CD4-positive, alpha-beta T cell treated with Interleukin-17A for 1 hour (primary cell): ENCODE data around the gene CES2.
"Not testable (repeated sequence)": the region's sequence is repeated elsewhere in the genome, so short reads cannot be mapped to it uniquely, and the experiment has no call there.

Experiments used
- DNase-seq: peaks from one replicate; pipeline ENCODE4 v3.0.0-alpha.2; 2020

The CES2 gene

DNA sequence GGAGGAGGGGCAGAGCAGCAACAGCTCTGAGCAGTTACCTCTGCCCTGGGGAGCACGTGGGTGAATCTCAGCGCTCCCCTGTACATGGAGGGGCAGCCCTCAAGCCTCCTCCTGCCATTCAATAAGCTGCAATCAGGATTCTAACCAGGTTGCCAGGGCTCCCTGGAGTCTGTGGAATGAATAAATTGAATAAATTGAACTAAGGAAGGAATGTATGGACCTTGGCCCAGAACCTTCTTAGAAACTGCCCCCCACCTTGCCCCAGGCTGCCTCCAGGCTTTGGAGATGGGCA lies 15.1 kb upstream of the CES2 start:
- DNase-seq, result no peak

DNA sequence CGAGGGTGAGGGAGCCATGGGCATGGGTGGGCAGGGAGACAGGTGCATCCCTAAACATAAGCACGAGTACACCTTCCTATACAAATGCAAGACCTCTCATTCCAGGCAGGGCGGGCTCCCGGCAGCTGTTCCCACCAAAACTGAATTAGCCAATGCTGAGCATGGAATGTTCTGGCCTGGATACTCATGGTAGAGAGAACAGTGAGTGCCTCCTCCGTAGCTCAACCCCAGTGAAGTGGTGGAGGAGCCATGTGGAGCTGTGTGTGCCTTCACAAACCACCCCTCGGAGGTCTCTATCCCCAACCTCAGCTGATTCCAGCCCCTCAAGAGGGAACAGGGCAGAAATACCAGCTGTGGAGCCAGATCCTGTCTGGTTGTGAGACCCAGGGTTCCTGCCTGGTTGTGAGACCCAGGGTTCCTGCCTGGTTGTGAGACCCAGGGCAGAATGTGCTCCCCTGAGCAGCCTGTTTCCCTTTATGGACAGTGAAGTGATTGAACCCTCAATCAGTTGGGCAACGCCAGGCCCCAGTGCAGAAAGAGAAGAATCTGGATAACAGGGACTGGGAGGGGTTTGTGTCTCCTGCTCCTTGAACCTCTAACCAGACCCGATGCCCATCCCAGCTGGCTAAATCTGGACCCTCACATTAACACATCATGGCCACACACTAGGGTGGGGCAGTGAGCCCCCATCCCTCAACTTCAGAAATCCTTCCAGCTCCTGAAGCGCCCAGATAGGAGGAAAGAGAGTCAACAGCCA lies 14.2 kb upstream of the CES2 start:
- DNase-seq, result no peak

DNA sequence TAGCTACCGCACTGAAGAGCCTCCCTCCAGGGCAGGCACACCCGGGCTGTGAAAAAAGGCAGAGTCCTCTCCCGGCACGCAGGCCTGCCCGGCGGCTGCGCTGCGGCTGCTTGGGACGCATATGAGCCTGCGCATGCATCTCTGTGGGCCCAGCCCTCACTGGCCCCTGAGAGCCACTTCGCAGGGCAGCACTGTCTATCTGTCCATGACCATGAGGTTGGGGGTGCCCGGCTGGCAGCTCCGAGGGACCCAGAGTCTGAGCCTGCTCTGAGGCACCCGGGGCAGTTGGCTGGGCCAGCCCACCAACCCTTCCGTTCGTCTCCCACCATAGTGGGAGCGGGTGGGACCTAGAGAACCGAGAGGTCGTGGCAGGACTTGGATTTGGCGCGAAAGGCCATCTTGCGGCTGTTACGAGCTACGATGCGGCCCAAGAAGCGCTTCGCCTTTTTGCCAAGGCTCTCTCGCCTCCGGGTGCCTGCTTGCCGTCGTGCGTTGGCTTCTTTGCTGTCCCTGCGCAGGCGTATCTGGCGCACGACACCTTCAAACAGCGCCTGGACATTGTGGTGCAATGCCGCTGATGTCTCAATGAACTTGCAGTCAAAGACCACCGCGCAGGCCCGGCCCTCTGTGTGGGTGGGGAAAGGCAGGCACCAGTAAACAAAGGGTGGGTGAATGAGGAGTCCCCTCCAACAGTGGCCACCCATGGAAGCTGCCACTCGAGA lies 13.4 kb upstream of the CES2 start:
- DNase-seq, result no peak

DNA sequence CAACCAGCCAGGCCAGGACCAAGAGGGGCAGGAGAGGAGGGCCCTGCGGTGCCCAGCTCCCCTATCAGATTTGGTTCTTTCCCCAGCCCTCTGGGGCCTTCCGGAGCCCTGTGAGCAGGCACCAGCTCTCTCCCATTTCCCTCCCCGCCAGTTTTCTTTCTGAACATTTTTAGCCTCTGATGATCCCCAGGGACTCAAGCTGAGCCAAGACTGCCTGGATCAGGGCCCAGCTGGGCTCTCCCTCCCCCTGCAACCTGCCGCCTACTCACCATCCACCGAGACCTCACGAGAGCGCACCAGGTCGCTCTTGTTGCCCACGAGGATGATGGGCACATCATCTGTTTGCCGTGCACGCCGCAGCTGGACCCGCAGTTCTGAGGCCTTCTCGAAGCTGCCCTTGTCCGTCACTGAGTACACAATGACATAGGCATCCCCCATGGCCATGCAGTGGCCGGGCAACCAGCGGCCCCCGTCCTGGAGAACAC lies 12.0 kb upstream of the CES2 start:
- no peak for DNase-seq

DNA sequence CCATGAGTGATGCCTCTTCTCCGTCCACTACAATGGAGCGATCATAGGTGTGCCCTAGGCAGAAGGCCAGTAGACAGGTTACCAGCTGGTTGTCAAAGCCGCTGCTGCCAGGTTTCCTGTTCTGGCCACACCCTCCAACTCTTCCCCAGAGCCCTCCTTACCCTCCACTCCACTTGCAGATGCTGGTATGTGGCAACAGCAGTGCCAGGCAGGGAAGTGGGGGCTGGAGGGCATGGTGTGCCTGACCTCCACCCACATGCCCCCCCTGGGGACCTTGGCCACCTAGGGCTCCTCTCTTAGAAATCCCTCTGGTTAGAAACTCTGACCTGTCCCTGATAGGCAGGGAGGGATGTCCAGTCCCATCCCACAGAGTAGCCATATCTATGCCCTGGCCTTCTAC lies 11.4 kb upstream of the CES2 start:
- no peak for DNase-seq

DNA sequence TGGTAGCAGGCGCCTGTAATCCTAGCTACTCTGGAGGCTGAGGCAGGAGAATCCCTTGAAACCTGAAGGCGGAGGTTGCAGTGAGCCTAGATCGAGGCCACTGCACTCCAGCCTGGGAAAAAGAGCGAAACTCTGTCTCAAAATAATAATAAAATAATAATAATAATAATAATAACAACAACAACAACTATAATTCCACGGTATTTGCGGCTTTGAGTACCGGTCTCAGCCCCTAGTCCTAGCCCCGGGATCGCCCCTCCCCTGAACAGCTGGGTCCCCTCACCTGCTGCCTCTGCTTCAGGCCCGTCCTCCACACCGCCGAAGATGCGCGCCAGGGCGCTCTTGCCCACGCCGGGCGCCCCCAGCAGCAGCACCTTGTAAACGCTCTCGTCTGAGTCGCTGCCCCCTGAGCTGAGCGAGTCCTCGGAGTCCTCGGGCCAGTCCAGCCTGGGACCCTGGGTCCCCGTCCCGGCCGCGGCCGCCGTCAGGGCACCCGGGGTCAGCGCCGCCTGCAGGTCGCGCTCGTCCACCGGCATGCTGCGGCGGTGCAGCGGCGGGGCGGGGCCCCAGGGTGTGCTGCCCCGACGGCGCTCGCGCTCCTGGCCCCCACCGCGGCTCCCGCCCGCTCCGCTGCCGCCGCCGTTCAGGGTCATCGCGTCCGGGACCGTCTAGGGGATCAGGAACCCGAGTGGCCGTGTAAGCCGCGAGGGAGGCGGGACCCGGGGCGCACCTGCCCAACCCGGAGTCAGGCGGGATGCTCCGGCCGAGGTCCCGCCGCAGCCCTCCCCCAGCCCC lies 10.6 kb upstream of the CES2 start:
- peak; percentile 27 for DNase-seq

DNA sequence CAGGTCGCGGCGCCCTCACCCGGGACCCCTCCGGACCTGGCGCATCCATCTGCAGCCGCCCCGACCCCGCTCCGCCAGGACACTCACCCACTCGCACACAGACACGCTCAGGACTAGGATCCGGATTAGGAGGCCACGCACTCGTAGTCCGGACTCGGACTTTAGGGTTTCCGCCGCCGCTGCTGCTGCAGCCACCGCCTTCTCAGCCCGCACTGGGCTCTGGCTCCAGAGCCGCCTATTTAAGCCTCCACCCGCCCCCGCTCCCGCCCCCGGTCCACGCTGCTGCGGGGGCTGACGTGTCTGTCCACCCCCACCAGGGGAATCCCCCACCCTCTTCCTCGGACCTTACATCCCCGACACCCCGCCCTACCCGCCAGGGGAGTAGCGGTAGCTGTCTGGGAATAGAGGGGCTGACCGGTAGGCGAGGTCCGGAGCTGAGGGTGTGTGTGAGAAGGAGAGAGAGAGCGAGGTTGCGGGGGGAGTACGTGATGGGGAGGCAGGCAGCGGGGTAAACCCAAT lies 9.9 kb upstream of the CES2 start, which contains the start of gene RRAD:
TSS of gene RRAD (minus strand) at position 214 of the 519 bp plus-strand sequence. CDS start 356 bp downstream, outside the sequence.
- peak; percentile 31 for DNase-seq

DNA sequence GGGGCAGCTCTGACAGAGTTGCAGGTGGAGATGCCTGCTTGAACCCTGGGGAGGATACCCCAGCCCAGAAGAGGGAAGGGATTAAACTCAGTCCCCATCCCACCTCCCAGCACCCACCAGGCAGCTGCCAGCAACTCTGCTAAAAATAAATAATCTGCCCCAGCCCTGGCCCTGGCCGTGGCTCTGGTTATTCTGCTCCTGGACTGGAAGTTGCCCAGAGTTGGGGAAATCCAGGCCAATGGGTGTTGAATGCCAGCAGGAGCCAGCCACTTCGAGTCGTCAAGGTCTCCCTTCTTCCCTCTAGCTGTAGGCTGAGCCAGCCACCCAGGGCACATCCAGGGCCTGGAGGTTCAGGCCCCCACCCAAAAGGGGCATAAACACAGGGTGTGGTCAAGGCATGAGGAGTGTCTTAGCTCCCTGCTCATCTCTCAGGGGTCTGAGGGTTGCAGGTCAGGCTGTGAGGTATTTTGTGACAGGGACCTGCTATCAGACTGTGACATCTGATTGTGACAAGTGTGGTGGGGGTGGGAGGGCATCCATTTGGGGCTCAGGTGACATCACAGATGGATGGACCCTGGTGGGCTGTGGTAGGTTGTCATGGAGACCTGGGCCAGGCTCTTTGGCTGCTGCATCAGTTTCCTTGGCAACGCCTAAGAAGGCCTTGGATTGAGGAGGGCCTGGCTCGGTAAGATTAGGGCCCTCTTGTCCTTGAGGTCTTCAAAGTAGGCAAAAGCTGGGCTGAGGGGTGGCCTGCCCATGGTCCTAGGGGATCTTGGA lies 9.0 kb upstream of the CES2 start:
- DNase-seq, result no peak

DNA sequence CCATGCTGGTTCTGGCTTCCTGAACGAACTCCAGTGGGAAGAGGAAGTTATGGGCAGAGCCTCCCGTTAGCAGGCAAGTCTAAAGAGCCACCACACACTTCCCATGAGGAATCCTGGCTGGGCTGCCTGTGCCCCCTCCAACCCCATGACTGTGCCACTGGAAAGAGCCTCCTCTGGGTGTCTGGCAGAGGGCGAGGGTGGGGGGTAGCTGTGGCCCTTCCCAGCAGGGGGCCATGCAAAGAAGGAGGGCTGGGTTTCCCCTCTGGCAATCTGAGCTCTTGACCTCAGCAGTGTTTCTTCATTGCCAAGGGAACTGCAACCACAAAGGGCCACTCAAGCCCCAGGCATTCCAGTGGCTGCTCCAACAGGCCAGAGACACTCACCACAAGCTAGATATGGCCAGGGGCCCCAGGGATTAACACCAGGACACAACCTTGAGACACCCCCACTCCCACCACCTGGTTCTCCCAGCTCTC lies 8.3 kb upstream of the CES2 start:
- peak; percentile 5 for DNase-seq

DNA sequence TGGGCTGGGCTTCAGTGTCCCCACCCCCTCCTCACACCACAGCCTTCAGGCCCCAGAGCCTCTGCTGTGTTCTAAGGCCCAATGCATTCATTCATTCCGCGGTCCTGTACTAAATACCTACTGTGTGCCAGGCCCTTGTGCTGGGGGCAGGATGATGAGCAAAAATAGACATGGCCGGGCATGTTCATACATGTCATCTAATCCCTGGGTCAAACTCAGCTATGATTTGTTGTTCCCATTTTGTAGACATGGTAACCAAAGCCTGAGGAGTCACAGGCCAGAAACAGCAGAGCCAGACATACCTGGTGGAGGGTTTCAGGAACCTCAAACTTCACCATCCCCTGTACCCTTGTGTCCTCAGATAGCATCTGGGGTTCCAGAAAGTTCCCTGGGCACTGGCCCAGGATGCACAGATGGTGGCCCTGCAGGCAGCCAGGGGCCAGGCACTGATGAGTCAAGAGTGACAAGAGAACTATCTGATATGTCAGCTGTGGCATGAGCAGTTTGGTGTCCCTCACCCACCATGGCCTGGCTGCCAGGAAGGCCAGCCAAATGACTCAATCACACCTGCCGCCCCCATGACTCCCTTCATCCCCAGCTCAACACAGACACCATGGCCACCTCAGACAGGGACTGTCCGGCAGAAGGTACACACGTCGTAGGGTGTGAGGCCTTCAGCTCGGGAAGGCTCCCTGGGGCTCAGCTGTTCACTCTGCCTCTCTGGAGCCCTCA lies 7.2 kb upstream of the CES2 start:
- no peak for DNase-seq

DNA sequence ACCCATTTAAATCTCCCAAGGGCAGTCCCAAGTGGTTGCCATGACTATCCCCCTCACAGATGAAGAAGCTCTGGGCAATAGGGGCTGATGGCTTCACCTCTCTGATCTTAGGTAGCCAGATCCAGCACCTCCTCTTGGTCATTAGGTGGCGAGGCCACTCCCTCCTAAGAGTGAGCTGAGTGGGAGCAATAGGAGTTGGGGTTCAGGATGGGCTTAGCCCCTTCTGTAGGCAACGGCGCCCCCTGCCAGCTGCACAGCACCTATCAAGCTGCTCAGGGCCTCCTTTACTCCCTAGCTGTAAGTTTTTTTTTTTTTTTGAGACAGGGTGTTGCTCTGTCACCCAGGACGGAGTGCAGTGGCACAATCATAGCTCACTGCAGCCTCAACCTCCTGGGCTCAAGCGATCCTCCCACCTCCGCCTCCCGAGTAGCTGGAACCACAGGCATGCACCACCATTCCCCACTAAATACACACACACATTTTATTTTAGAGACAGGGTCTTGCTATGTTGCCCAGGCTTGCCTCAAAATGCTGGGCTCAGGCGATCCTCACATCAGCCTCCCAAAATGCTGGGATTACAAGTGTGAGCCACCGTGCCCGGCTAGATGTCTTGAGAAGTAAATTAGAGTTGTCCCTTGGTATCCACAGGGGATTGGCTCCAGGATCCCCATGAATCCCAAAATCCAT lies 6.5 kb upstream of the CES2 start:
- DNase-seq, result peak; percentile 32

DNA sequence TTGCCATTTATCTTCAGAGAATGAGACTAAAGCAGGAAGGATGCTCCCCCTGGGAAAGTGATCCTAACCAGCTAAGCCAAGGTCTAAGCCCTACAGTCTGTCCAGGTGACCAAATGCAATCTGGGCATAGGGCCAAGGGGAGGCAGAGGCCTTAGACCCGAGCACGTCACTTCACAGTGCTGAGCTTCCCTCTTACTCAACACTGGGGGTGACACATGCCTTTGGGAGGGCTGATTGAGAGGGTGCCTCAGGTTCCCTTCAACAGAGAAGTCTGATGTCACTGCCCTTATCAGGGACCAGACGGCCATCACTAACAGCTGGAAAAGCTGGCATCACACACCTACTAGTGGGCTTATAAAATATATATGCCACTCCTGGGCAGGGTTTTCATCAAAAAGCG lies 5.1 kb upstream of the CES2 start:
- DNase-seq, result no peak

DNA sequence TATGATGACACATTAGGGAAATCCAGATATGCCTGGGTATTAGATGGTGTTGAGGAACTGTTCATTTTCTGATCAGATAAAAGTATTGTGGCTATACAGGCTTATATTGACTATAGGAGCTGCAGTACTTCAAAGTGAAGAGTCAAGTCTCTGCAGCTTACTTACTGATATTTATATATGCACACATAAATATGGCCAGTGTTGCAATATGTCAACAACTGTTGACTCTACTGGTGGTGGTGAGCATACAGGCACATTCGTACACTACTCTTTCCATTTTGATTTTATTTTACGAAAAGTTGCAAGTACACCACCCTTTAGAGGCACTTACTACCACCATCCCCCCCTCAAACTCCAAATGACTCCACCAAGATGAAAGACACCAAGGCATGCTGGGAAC lies 3.7 kb upstream of the CES2 start:
- no peak for DNase-seq

DNA sequence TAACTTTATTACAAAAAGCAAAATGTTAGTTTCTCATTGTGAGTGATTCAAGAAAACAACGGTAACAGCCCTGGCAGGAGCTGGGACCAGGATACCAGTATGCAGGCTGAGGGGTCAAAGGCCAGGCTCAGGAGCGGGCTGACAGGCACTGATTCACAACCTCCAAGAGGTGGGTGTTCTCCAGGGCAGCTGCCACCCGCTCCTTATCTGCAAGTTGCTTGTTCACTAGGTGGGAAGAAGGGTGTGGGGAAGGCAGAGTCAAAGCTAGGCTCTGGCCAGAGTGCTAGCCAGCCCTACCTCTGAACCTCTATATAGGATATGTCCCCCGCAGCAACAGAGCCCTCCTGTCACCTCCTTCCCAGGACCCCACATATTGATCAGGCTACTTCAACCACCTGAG lies 3.2 kb upstream of the CES2 start:
- DNase-seq, result no peak

DNA sequence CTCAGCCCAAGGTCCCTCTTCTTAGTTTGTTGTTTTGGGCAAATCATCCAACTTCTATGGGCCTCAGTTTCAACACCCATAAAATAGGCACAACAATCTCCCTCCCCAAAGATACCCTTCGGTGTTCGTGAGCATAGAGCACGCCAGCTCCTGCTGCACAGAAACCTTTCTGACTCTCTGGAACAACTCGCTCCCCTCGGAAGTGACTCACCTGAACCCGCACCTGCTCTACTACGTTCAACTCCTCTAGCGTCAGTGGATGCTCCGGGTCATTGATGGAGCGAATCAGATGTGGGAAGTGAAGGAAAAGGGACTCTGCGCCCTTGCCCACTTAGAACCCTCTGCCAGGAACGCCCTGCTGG lies 1.6 kb upstream of the CES2 start:
- no peak for DNase-seq

DNA sequence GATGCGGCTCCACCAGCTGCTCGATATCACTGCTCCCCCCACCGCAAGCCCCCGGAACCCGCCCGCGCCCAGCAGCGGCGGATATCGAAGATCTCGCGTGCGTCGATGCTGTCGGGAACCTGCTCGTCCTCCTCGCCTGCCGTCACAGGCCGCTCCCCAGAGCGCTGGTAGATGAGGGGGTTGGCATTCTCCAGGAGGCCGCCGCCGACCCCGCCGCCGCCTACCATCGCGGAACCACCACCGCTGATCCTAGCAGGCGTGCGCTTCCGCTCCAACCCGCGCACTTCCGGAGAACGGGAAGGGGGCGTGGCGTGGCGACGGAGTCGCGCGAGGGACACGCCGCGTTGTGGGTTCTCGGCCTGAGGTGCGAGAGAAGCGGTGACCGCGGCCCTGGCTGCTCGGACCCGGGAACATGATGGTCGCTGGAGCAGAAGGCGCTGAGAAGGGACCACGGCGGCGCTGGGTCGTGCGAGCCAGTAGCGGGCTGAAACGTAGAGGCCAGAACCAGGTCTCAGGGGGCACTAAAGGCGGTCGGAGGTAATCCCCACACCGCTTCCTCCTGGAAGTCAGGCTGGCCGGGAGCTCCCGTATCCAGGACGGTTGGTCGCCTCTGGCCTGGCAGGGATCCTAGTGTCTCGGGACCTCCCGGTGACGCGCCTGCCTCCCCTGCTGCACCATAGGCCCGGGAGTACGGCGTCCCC lies 1.0 kb upstream of the CES2 start, which contains the start of gene CIAO2B:
TSS of gene CIAO2B (minus strand) at position 265 of the 701 bp plus-strand sequence. CDS start at position 227, 38 bp downstream.
- DNase-seq, result peak; percentile 90

DNA sequence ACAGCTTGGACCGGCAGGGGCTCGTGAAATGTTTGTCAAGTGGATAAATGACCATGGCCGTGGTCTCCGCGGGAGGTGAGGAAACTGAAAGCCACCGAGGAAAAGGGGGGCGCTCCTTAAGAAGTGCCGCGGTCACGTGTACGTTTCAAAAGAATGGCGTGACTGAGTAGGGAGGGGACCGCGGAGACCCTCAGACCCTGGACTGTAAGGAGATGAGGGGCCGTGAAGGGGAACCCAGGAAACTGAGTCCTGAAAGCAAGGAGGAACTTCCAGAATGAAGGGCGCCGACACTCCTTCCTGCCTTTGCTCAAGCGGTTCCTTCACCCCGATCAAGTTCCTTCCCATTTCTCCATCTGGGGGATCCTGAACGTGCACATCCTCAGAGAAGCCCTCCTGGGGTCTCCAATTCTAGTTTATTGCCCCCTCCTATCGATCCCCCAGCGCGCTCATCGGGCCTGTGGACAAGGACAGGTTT lies 440 bp upstream of the CES2 start:
- not testable (repeated sequence) for DNase-seq

DNA sequence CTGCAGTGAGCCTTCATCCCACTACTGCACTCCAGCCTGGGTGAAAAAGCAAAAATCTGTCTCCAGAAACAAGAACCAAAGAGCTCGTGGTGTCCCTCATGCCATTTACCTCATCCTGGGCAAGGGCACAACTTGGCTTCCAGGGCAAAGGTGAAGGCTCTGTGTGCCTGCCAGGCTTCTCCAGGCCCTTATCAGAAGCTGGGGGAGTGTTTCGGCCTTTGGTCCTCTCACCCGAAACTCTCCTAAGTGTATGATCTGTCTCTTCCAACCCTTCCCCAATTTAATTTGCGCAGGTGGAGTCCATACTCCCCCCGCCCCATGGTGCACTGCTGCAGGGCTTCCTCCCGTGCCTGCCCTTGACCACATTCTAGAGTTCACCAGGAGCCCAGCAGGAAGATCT lies 1.1 kb downstream of the CES2 start:
- no peak for DNase-seq

DNA sequence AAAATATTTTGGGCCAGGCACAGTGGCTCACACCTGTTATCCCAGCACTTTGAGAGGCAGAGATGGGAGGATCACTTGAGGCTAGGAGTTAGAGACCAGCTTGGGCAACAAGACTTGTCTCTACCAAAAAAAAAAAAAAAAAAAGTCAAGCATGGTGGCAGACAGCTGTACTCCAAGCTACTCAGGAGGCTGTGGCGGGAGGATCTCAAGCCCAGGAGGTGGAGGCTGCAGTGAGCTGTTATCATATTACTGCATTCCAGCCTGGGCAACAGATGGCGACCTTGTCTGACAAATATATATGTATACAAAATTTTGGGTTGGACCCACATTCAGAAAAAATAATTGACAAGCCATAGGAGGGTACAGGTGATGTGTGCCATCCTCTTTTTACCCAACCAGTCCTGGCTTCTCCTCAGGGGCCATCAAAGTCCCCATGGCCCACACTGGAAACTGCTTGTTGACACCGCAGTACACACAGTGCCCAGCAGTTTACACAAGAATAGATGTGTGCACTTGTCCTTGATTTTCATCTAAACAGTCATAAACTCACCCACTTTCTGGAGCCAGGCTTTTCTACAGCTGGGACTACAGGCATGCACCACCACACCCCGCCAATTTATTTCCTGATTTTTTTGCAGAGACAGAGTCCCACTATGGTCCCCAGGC lies 1.7 kb downstream of the CES2 start:
- no peak for DNase-seq
